ENCODE data around the gene AGAP1.
A peak's percentile ranks its signal among the peaks of the same experiment; 100 is the strongest.

AGAP1 gene

GRCh38 chr2:236155406-236155805 is 661.6 kb downstream of the AGAP1 start:
- intact Hi-C loops (cut with DNase I), result no loop called here
- peak in 1 of 10 donors; percentile 54 for DNase-seq

- DNase-seq, result peak in 3 of 10 donors; percentile 31 to 64 (median 53)
Measured at GRCh38 chr2:236156095-236156859, 662.4 kb downstream of the AGAP1 start.

DNA sequence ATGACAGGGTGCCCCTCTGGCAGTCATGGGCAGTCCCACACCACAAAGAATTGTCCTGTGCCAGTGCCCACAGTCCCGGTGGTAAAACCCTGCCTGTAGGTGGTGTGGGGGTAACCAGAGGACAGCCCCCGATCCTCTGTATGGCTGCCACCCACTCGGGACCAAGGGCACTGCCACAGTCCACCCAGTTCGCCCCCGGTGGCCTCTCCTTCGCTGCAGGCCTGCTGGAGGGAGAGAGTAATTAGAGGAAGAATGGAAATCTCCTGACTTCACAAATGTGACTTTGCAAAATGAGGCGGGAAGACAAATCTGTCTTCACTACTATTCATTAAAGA is 663.0 kb downstream of the AGAP1 start:
- intact Hi-C loops (cut with DNase I), result no loop called here
- DNase-seq, result peak in 3 of 10 donors; percentile 39 to 66 (median 59)

More at GRCh38 chr2:236156095-236156859, 662.4 kb downstream of the AGAP1 start:
- intact Hi-C loops (cut with DNase I), result no loop called here

- intact Hi-C loops (cut with DNase I), result no loop called here
- DNase-seq, result peak in 1 of 10 donors; percentile 11
Measured at GRCh38 chr2:236157366-236157765, 663.5 kb downstream of the AGAP1 start.

- DNase-seq, result peak in 3 of 10 donors; percentile 35 to 77 (median 55)
- intact Hi-C loops (cut with DNase I), result no loop called here
Measured at GRCh38 chr2:236157815-236158498, 664.1 kb downstream of the AGAP1 start.

DNA sequence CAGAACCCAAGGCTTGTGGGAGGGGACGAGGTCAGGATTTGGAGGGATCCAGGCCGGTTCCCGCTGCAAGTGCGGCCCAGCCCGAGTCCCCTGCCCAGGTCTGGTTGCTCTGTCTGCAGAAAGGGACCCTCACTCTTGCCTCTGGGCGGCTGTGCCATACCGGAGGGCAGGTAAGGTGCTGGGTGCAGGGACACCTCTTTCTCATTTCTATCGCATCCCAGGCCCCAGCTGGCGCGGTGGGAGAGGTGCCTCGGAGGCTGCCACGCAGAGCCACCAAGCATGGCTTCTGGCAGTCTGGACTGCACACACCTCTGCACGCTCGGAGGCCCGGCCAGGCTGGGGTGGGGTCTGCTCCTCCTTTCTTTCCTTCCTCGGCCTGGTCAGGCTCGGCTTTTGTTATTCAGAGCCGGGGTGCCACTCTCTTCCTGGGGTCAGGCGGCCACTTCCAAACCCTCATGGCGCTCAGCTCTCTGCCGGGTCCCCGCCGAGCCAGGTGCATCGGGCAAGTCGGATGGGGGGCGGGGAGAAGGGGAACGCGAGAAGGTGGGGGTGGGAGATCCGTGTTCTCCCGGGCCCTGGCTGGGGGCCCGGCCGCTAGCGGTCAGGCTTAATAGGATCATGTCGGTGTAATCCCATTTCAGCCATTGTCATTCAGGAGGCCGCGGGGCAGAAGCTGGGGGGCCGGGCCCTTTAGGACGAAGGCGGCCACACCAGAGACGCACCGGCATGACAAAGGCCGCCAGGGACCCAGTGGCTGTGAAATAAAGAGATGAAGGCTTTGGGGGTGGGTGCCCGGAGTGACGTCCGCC is 665.3 kb downstream of the AGAP1 start:
- intact Hi-C loops (cut with DNase I), result no loop called here
- DNase-seq, result peak in 2 of 10 donors; percentile 61 to 77

DNA sequence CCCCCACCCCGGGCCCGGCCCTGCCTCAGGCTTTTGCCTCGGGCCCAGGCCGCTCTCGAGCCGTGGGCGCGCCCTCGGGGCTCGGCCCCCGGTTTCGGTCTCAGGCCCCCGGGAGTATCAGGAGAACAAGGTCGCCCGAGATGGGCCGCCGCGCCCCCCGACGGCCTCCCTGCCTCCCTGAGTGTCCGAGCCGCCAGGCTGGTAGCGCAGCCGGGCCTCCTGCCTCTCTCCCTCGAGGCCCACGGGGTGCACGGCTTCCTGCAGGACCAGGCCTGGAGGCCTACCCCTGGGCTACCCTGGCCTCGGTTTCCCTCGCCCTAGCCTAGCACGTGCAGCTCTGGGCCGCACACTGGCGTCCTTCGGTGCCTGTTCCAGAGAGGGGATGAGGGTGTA is 665.9 kb downstream of the AGAP1 start:
- peak in 2 of 10 donors; percentile 45 to 66 for DNase-seq
- intact Hi-C loops (cut with DNase I), result no loop called here

- peak in 2 of 10 donors; percentile 25 to 67 for DNase-seq
- intact Hi-C loops (cut with DNase I), result no loop called here
Measured at GRCh38 chr2:236160366-236161081, 666.7 kb downstream of the AGAP1 start.

- intact Hi-C loops (cut with DNase I), result no loop called here
- peak in 2 of 10 donors; percentile 47 to 69 for DNase-seq
Measured at GRCh38 chr2:236161082-236161462, 667.2 kb downstream of the AGAP1 start.

- peak in 2 of 10 donors; percentile 27 to 40 for DNase-seq
- intact Hi-C loops (cut with DNase I), result no loop called here
Measured at GRCh38 chr2:236161531-236161930, 667.7 kb downstream of the AGAP1 start.

DNA sequence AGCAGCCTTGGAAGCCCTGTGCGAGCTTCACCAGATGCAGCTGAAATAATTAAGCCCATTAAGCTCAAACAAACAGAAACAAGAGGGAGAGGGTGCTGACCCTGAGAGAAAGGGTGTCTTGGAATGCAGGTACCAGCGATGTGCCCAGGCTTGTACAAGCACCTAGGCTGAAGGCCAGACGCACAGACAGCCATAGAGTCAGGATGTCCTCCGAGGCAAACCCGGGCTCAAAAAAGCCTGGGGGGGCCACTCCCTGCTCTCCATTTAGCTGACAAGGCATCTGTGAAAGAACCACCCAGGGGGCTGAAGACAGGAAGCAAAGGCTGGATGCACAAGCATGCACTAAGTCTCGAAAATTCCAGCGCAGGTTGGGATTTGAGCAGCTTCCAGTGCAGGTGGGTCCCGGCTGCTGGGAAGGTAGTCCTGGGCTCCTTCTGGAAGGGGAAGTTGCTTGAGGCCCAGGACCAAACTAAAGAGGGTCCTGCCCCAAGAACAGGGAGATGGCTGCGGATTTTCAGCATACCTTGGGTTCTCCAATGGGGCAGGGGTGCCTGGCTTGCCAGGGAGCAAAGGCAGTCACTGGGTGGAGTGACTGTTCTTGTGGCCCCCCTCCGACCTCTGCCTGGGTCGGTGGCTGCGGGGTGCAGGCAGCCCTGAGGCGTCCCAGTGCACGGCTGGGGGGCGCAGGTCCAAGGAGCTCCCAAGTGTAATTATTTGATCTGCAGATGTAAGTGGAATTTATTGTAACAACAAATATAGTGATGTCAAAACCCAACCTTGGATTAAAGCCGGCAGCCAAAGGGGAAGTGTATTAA is 668.4 kb downstream of the AGAP1 start:
- intact Hi-C loops (cut with DNase I), result no loop called here
- DNase-seq, result peak in 2 of 10 donors; percentile 35 to 60

DNA sequence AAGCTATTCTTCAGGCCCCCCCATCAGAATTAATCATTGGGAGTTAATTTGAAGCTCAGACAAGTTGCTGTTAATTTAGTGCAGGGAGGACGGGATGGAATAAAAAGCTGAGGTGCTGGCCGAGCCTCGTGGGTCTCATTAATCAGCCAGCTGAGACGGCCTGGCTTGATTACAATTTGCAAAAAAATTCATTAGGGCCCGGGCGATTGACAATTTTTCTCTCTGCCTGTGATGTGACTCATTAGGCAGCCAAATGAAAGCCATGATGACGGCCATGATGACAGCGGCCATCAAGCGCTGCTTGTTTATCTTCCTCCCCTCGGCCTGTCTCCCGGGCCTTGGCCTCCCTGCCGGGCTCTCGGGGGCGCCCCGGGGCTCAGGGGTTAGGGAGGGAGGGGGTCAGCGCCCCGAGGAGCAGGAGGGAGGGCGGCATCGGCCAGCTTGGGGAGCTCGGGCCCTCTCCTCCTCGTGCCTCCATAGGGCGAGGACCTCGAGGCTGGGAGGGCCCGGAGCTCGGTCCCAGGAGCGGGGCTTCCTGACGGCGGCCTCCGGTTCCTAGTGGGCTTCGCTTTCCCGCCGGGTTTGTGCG is 669.1 kb downstream of the AGAP1 start:
- intact Hi-C loops (cut with DNase I), result no loop called here
- peak in 2 of 10 donors; percentile 50 to 59 for DNase-seq

- peak in 2 of 10 donors; percentile 37 to 57 for DNase-seq
- intact Hi-C loops (cut with DNase I), result no loop called here
Measured at GRCh38 chr2:236163471-236164200, 669.8 kb downstream of the AGAP1 start.

DNA sequence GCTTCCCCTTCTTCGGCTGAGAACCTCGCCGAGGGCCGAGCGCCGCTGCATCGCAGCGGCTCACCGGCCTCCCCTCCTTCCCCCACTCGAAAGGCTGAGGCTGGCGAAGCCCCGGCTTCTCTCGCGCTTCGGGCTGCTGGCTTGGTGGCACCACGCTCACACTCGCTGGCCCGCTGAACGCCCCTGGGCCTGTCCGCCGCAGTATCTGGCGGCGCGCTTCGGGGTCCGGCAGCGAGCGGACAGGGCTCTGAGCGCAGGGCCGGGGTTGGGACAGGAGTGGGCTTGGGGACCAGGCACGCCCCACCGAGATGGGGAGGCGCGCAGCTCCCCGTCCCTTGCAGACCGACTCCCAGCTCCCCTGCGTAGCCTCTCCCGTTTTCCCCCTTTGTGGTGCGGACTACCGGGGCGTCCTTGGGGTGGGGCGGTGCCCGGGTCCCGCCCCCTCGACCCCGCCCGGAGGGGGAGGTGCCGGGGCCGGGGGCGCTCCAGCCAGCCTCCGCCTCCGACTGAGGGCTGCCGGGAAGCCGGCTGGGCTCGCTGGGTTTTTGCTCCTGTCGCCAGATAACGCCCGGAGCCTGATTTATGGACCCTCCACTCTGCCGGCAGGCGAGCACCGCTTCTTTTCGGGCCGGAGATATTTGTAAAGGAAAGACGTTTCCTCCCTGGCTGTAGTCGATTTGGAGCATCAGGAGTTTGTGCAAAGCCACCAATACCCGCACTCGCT is 670.5 kb downstream of the AGAP1 start:
- DNase-seq, result peak in 2 of 10 donors; percentile 35 to 70
- intact Hi-C loops (cut with DNase I), result no loop called here

GRCh38 chr2:236164925-236165841 is 671.3 kb downstream of the AGAP1 start:
- DNase-seq, result no peak
- intact Hi-C loops (cut with DNase I), result no loop called here

Data from posterior cingulate gyrus (tissue), 11 donors.